ENCODE results near the gene CCDC188.

CCDC188 gene

DNA sequence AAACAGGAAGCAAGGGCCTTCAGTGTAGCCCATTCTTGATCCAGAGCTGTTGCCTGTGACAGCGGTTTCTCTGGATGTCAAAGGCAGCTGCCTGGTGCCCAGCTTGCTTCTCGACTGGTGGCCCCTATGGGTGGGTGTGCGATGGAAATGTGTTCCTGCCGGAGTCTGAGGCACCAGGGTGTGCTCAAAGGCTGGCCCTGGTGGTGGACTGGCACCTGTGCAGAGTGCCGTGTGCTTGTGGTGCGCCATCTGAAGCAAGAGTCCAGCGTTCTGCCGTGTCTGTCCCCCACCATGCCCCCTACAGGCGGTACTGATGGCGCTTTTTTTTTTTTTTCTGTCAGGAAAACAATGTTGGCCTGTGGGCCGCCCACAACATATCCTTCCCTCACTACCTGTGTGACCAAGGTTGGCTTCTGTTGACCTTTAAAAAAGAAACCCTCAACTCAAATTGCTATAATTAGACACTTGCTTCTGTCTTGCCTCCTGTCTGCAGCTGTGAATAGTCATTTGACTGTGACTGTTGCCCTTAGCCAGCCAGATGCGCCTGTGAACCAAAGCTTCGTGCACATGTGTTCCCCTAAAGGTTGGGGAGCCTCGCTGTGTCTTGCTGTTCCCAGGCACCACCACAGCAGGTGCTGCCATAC lies 39.7 kb downstream of the CCDC188 start:
- peak; percentile 72 for DNase-seq (ENCODE audit: low read depth)
- H3K4me3 ChIP-seq (ENCODE audit: low read depth, low read length): no peak overlapping the region
- TF ChIP-seq POLR2A (IDR thresholded peaks at IDR 0.05; ENCODE audit: extremely low read depth, insufficient read length) (no peak), MYC (IDR thresholded peaks at IDR 0.05; ENCODE audit: low read depth, low read length) (peak; percentile 75)
- TF ChIP-seq, protein P1, sequence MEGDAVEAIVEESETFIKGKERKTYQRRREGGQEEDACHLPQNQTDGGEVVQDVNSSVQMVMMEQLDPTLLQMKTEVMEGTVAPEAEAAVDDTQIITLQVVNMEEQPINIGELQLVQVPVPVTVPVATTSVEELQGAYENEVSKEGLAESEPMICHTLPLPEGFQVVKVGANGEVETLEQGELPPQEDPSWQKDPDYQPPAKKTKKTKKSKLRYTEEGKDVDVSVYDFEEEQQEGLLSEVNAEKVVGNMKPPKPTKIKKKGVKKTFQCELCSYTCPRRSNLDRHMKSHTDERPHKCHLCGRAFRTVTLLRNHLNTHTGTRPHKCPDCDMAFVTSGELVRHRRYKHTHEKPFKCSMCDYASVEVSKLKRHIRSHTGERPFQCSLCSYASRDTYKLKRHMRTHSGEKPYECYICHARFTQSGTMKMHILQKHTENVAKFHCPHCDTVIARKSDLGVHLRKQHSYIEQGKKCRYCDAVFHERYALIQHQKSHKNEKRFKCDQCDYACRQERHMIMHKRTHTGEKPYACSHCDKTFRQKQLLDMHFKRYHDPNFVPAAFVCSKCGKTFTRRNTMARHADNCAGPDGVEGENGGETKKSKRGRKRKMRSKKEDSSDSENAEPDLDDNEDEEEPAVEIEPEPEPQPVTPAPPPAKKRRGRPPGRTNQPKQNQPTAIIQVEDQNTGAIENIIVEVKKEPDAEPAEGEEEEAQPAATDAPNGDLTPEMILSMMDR (IDR thresholded peaks at IDR 0.05; ENCODE audit: low read depth, low read length): peak; percentile 51
- TF ChIP-seq, protein P2, sequence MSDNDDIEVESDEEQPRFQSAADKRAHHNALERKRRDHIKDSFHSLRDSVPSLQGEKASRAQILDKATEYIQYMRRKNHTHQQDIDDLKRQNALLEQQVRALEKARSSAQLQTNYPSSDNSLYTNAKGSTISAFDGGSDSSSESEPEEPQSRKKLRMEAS (IDR thresholded peaks at IDR 0.05; ENCODE audit: low read depth, low read length): peak; percentile 59

DNA sequence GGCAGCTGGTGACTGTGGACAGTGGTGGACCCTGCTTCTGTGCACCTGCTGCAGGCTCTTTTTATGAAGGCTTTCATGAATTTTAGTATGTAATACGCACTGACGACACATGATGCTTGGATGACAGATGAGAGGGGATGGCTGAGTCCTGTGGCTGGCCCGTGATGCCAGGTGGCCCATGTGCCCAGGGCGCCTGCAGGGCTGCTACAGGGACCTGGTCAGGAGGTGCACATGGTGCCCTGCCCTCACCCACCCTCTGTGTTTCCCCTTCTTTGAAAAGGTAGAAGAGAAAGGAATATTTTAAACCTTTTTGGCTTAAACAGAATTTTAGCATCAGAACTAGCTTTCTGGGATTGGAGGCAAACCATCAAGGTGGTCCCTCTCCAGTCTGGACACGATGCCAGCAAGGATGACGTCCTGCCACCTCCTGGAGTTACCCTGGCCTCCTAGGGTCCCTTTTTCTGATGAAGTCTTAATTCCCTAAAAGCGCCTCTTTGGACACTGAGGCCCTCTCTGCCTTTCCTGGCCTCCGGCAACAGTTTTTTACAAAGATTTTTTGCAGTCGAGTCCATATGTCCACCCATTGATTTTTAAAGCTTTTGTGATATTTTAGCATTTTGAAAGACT lies 40.4 kb downstream of the CCDC188 start:
- no peak overlapping the region for H3K4me3 ChIP-seq (ENCODE audit: low read depth, low read length)
- TF ChIP-seq, protein P2 (IDR thresholded peaks at IDR 0.05; ENCODE audit: low read depth, low read length): no peak
- TF ChIP-seq MYC (IDR thresholded peaks at IDR 0.05; ENCODE audit: low read depth, low read length) (no peak), POLR2A (IDR thresholded peaks at IDR 0.05; ENCODE audit: extremely low read depth, insufficient read length) (no peak)
- TF ChIP-seq, protein P1 (IDR thresholded peaks at IDR 0.05; ENCODE audit: low read depth, low read length): no peak
- no peak for DNase-seq (ENCODE audit: low read depth)

DNA sequence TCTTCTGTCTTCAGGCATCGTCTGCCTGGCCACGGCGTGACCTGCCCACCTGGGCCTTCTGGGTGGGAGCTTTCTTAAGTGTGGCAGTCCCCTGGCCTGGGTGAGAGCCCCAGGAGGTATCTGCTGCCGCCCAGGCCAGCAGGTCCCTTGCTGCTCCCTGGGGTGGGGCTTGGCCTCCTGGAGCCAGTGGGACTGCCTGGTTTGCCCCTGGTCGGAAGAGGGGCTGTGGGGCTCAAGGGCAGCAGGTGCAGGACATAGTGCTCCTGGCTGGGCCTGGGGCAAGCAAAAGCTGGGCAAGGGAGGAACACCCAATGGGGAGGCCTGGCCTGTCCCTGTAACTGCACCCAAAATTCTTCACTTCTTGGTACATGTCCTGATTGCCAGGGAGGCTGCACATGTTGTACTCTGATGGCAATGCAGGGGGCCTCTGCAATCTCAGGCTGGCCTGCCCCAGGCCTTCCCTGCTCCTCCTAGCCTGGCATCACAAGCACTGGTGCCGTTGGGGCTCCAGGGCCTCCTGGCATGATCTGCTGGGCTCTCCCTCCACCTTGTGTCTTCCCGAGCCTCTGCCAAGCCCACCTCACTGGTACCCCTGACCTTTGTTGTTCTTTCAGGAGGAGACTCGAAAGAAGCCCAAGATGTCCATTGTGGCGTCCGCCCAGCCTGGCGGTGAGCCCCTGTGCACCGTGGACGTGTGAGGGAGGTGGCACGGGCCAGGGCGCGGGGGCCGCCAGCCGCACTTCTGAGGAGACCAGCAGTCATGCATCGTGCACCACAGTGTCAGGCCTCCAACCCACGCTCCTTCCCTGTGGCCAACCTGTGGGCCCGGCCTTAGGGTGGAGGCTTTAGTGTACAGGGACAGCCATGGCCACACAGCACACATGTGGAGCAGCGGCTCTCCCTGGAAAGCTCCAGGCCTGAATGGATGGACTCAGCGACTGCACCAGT lies 41.2 kb downstream of the CCDC188 start:
- DNase-seq (ENCODE audit: low read depth): no peak
- no peak overlapping the region for H3K4me3 ChIP-seq (ENCODE audit: low read depth, low read length)
- TF ChIP-seq POLR2A (IDR thresholded peaks at IDR 0.05; ENCODE audit: extremely low read depth, insufficient read length): no peak
- TF ChIP-seq, protein P1 (IDR thresholded peaks at IDR 0.05; ENCODE audit: low read depth, low read length): no peak

DNA sequence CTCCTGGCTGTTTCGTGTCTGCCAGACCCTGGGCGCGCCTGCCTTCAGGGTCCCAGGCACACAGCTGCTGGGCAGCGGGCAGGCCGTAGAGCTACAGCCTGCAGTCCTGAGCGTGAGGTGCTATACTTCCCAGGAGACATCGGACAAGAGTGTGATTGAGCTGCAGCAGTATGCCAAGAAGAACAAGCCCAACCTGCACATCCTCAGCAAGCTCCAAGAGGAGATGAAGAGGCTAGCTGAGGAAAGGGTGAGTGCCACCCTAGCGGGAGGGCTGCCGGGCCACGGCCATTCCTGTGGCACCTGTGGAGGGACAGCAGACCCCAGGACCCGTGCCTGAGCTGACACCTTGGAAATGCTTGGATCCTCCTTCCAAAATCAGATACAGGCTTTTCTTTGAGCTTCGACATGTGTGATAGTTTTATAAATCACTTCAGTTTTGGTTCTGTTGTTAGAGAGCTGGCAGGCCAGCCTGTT lies 42.1 kb downstream of the CCDC188 start:
- DNase-seq (ENCODE audit: low read depth): no peak
- TF ChIP-seq POLR2A (IDR thresholded peaks at IDR 0.05; ENCODE audit: extremely low read depth, insufficient read length): no peak
- TF ChIP-seq, protein P1 (IDR thresholded peaks at IDR 0.05; ENCODE audit: low read depth, low read length): no peak
- TF ChIP-seq MYC (IDR thresholded peaks at IDR 0.05; ENCODE audit: low read depth, low read length): no peak
- TF ChIP-seq, protein P2 (IDR thresholded peaks at IDR 0.05; ENCODE audit: low read depth, low read length): no peak
- H3K4me3 ChIP-seq (ENCODE audit: low read depth, low read length): no peak overlapping the region

DNA sequence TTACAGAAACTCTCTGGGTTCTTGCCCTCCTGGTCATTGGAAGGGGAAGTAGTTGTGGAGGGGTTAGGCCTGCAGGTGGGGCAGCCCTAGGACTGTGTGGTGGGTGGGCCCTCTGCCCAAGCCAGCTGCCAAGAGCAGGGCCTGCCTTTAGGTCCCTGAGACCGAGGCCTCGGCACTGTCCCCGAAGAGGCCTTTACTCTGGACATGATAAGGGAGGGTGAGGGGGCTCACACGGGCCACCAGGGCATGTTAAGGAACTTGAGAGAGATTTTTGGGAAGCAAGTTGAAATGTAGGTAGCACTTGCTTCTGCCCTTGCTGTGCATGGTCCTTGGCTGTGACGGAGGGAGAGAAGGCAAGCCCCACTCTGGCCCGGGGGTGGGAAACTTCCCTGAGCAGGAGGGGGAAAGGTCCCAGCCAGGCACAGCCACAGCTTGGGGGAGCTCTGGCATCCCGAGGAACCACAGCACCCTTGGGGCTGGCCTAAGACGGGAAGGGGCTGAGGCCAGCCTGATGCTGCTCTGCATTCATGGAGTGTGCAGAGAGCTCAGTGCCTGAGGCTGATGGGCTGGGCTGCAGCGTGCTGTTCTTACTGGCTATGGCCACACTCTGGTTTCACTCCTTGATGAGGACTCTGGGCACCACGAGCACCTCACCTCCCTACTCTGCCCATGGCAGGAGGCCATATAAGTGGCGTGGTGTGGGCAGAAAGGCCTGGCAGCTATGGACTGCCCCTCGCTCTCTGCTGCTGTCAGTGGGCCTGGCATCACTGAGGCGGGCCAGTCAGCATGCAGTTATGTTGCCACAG lies 42.7 kb downstream of the CCDC188 start:
- TF ChIP-seq, protein P2 (IDR thresholded peaks at IDR 0.05; ENCODE audit: low read depth, low read length): no peak
- no peak for TF ChIP-seq POLR2A (IDR thresholded peaks at IDR 0.05; ENCODE audit: extremely low read depth, insufficient read length)
- TF ChIP-seq, protein P1 (IDR thresholded peaks at IDR 0.05; ENCODE audit: low read depth, low read length): no peak
- TF ChIP-seq MYC (IDR thresholded peaks at IDR 0.05; ENCODE audit: low read depth, low read length): no peak
- H3K4me3 ChIP-seq (ENCODE audit: low read depth, low read length): no peak overlapping the region
- no peak for DNase-seq (ENCODE audit: low read depth)
